Calu3 (cell line): ENCODE measurements around the gene DNAAF8. TPM values are rescaled to one million over a fixed set of nuclear protein-coding genes. Genes with fewer than 3 reads are reported as not detected.
A peak's percentile ranks its signal among the peaks of the same experiment; 100 is the strongest.

Experiments
- BruUV-seq: library from RNA; stranded (reverse); fragments of 400-500 nt; replicated peaks from 2 replicates; lab custom pipeline; 2021; lab: Mats Ljungman, UMichigan
- CTCF ChIA-PET: fragments of 300-600 bp; sonication (Branson Sonifier 250); formaldehyde crosslinking; loops from one replicate; lab custom pipeline; 2022; ENCODE audit warnings: antibody characterized with exemption; lab: Charles Lee
- DNase-seq: peaks from one replicate; pipeline ENCODE4 v3.0.0; 2022
- H3K27ac Mint-ChIP-seq: one replicate; pipeline ENCODE4 v1.8.0; 2022; ENCODE audit warnings: mixed read lengths; ENCODE audit not compliant: unreplicated experiment
- H3K27me3 Mint-ChIP-seq: one replicate; pipeline ENCODE4 v1.8.0; 2022; ENCODE audit warnings: mixed read lengths; ENCODE audit not compliant: unreplicated experiment
- H3K36me3 Mint-ChIP-seq: one replicate; pipeline ENCODE4 v1.8.0; 2022; ENCODE audit warnings: mild to moderate bottlenecking, moderate library complexity, mixed read lengths; ENCODE audit not compliant: insufficient read depth, unreplicated experiment
- H3K4me1 Mint-ChIP-seq: one replicate; pipeline ENCODE4 v1.8.0; 2022; ENCODE audit warnings: mild to moderate bottlenecking, low read depth, mixed read lengths; ENCODE audit not compliant: unreplicated experiment
- H3K4me3 Mint-ChIP-seq: one replicate; pipeline ENCODE4 v1.8.0; 2022; ENCODE audit warnings: mild to moderate bottlenecking, low read depth, moderate library complexity, mixed read lengths; ENCODE audit not compliant: unreplicated experiment
- H3K9me3 Mint-ChIP-seq: one replicate; pipeline ENCODE4 v1.8.0; 2022; ENCODE audit warnings: low read depth, mixed read lengths; ENCODE audit not compliant: unreplicated experiment
- intact Hi-C: fragments of 100-400 bp; cut with micrococcal nuclease; formaldehyde crosslinking; loops from one replicate; pipeline ENCODE4 v1.10.0; 2022; ENCODE audit not compliant: unreplicated experiment
- total RNA-seq: library from RNA; stranded (reverse); gene quantifications from 2 replicates; pipeline ENCODE4 v1.2.3, GENCODE V29; 2022
- TF ChIP-seq, protein P1 (sequence below): fragments of 200-600 bp; IDR thresholded peaks from one replicate; pipeline ENCODE4 v1.8.0; 2022; ENCODE audit warnings: antibody characterized with exemption; ENCODE audit not compliant: unreplicated experiment

The DNAAF8 gene
- total RNA-seq, 1 experiment from 2014 or later = 1.8 TPM

DNA sequence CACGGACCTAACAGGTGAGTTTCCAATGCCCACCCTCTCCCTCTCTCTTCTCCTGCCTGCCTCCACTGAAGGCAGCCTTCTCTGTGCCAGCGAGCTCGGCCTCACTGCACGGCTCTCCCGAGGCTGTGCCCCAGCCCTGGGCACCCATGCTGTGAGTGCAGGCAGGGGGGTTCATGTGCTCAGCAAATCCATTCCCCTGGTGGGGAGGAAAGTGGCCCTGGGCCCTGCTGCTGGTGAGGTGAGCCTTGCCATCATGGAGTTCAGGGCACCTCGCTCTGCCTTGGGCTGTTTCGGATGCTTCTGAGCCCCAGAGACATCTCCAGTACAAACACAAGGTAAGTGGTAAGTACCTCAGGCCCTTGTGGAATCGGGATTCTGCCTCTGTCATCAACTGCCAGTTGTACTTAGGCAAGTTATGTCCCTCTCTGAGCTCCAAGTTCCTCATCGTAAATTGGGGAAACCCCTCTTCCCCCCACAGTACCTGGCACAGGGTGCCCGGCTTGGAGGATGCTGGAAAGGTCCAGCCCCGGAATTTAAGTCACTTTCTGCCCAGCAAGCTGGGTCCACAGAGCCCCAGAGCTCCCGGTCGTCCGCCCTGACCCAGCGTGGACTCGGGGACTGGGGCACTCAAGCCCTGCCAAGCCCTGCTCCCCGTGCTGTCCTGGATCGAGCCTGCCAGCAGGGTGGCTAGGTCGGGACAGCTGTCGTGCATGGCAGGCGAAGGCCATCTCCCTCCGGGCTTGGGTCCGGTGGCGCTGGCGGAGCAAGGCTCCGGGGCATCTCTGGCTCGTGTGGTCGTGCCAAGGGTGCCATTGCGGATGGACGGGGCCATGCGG lies 41.7 kb upstream of the DNAAF8 start:
- intact Hi-C loops = no loop called here
- Mint-ChIP-seq H3K27me3 (no peaks in the 10 kb centered on the region), H3K36me3 (peaks cover 88% of the 10 kb centered on the region), H3K4me3 (peak overlapping the region; percentile 78), H3K9me3 (no peaks in the 10 kb centered on the region), H3K4me1 (peaks cover 8% of the 10 kb centered on the region), H3K27ac (peak overlapping the region; percentile 80)
- DNase-seq = no peak
- no TSS peak for BruUV-seq
- CTCF ChIA-PET = no interaction called here
- TF ChIP-seq, protein P1, sequence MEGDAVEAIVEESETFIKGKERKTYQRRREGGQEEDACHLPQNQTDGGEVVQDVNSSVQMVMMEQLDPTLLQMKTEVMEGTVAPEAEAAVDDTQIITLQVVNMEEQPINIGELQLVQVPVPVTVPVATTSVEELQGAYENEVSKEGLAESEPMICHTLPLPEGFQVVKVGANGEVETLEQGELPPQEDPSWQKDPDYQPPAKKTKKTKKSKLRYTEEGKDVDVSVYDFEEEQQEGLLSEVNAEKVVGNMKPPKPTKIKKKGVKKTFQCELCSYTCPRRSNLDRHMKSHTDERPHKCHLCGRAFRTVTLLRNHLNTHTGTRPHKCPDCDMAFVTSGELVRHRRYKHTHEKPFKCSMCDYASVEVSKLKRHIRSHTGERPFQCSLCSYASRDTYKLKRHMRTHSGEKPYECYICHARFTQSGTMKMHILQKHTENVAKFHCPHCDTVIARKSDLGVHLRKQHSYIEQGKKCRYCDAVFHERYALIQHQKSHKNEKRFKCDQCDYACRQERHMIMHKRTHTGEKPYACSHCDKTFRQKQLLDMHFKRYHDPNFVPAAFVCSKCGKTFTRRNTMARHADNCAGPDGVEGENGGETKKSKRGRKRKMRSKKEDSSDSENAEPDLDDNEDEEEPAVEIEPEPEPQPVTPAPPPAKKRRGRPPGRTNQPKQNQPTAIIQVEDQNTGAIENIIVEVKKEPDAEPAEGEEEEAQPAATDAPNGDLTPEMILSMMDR = no peak

DNA sequence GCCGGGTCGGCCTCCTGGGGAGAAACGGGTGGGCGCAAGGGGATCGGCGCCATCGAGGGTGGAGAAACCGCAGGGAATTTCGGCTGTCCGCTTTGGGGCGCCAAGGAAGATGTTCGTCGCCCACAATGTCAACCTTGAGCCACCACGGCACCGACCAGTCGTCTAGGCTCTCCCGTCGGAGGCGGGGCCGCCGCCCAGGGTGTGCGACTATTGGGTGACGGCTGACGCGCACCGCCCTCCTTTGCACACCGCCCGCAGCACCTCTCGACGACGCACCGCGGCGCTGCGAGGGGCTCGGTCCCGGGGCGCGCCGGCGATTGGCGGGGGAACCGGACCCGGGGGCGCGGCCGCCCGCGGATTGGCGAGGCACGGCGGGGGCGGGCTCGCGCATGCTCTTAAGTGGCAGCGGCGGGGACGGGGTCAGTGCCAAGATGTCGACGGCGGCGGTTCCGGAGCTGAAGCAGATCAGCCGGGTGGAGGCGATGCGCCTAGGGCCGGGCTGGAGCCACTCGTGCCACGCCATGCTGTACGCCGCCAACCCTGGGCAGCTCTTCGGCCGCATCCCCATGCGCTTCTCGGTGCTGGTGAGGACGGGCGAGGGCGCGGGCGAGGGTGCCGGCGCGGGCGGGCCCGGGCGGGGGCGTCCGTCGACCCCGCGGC lies 40.9 kb upstream of the DNAAF8 start, which contains the start of gene NUDT16L1:
Gene NUDT16L1 (plus strand): TSS at position 267 of the 660 bp plus-strand sequence. CDS start 165 bp downstream, at position 432.
- Mint-ChIP-seq H3K4me1 (peaks cover 8% of the 10 kb centered on the region), H3K9me3 (no peaks in the 10 kb centered on the region), H3K4me3 (peak within 1 kb of the TSS; percentile 78), H3K27me3 (no peaks in the 10 kb centered on the region), H3K27ac (peak within 1 kb of the TSS; percentile 80), H3K36me3 (peaks cover 90% of the 10 kb centered on the region)
- CTCF ChIA-PET = interaction anchor here (0.7 to 1.0 kb wide), 2 partner anchors 9 to 326 kb away, joined by 3 to 5 read pairs; no protein-coding TSS in a partner anchor
- peak; percentile 99 for DNase-seq
- TF ChIP-seq, protein P1 = no peak
- TSS peak; percentile 63 for BruUV-seq
- intact Hi-C loops = no loop called here

DNA sequence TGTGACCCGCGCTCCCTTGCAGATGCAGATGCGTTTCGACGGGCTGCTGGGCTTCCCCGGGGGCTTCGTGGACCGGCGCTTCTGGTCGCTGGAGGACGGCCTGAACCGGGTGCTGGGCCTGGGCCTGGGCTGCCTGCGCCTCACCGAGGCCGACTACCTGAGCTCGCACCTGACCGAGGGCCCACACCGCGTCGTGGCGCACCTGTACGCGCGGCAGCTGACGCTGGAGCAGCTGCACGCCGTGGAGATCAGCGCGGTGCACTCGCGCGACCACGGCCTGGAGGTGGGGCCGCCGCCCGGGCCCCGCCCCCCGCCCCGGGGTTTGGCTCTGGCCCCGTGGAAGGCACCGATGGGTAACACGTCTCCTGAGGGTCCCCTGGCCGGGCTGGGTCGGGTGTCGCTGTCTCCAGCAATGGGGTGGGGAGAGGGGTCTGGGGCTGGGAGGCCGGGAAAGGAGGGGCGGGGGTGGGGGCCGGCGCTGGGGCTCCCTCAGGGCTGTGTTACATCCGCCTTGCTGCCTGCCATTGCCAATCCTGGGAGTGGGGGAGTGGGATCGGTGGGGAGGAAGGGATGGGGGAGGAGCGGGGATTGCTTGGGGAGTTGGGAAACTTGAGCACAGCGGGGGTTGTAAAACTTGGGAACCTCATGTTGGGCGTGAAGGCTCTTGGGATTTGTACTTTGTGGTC lies 40.2 kb upstream of the DNAAF8 start:
- TF ChIP-seq, protein P1 = no peak
- intact Hi-C loops = no loop called here
- DNase-seq = peak; percentile 42
- CTCF ChIA-PET = interaction anchor here (0.7 to 1.0 kb wide), 2 partner anchors 8 to 327 kb away, joined by 3 to 5 read pairs; no protein-coding TSS in a partner anchor
- BruUV-seq = no TSS peak
- Mint-ChIP-seq H3K27ac (peak overlapping the region; percentile 80), H3K4me3 (peak overlapping the region; percentile 78), H3K4me1 (peaks cover 8% of the 10 kb centered on the region), H3K36me3 (peaks cover 91% of the 10 kb centered on the region), H3K9me3 (no peaks in the 10 kb centered on the region), H3K27me3 (no peaks in the 10 kb centered on the region)
